Endothelial cell of umbilical vein (primary cell): ENCODE measurements around the gene C3orf49. TPM values are rescaled to one million over a fixed set of nuclear protein-coding genes. Genes with fewer than 3 reads are reported as not detected.

Source experiments
- BruUV-seq: library from RNA; stranded (reverse); fragments of 400-500 nt; replicated peaks from 2 replicates; lab custom pipeline; 2021; lab: Mats Ljungman, UMichigan
- CTCF ChIA-PET: fragments of 300-600, 350-600 bp; sonication (Branson Sonifier 250); formaldehyde crosslinking; loops from one replicate; lab custom pipeline; 2021; ENCODE audit warnings: antibody characterized with exemption, inconsistent platforms; lab: Charles Lee
- POLR2A ChIA-PET: fragments of 300-600, 350-600 bp; sonication (Branson Sonifier 250); formaldehyde crosslinking; loops from one replicate; lab custom pipeline; 2021; ENCODE audit warnings: antibody characterized with exemption, inconsistent platforms; lab: Charles Lee
- DNase-seq: peaks from one replicate; pipeline ENCODE4 v3.0.0-alpha.2; 2011; ENCODE audit warnings: low read depth, low spot score
- FAIRE-seq: peaks from 2 replicates; lab custom pipeline; 2011; peaks lifted over from hg19 to GRCh38; lab: Jason Lieb, UNC
- H2AFZ ChIP-seq: 2 replicates; pipeline ENCODE4 v1.6.0; 2012; ENCODE audit warnings: low read depth, low read length, control low read depth, inconsistent platforms
- H3K27ac ChIP-seq: 2 replicates; pipeline ENCODE4 v1.5.1; 2011; ENCODE audit warnings: low read depth, mild to moderate bottlenecking, control low read depth, low read length, moderate library complexity; ENCODE audit not compliant: insufficient read depth
- H3K27me3 ChIP-seq, 2 experiments: 2 replicates each; pipeline versions ENCODE4 v1.6.0 to v1.6.1; 2011; ENCODE audit warnings: low read length in 2 of 2, mixed read lengths in 1 of 2; ENCODE audit not compliant: control insufficient read depth in 2 of 2, insufficient read depth in 2 of 2
- H3K36me3 ChIP-seq, 2 experiments: 2 replicates in 1 of 2; 3 replicates in 1 of 2; pipeline ENCODE4 v1.5.1; 2011; ENCODE audit warnings: low read length in 2 of 2, mild to moderate bottlenecking in 1 of 2, moderate library complexity in 1 of 2; ENCODE audit not compliant: control insufficient read depth in 2 of 2, insufficient read depth in 2 of 2; ENCODE audit errors: extremely low read depth in 1 of 2
- H3K4me1 ChIP-seq: 3 replicates; pipeline ENCODE4 v1.5.1; 2011; ENCODE audit warnings: mild to moderate bottlenecking, low read length; ENCODE audit not compliant: control insufficient read depth, insufficient read depth; ENCODE audit errors: extremely low read depth
- H3K4me2 ChIP-seq: 2 replicates; pipeline ENCODE4 v1.6.1; 2011; ENCODE audit warnings: low read length, control low read depth, mixed read lengths; ENCODE audit not compliant: insufficient read depth
- H3K4me3 ChIP-seq, 3 experiments: fragments of 200-600 bp in 1 of 3; sonication (generic), shearing (Covaris generic) in 1 of 3; replicated peaks in 1 of 3; 2 replicates each; pipeline ENCODE4 v1.5.1; 2011 to 2016; ENCODE audit warnings: control low read depth in 3 of 3, low read length in 3 of 3, mild to moderate bottlenecking in 2 of 3, inconsistent platforms in 1 of 3, low read depth in 1 of 3, moderate library complexity in 1 of 3; ENCODE audit not compliant: insufficient read depth in 1 of 3
- H3K79me2 ChIP-seq: 2 replicates; pipeline ENCODE4 v1.6.0; 2012; ENCODE audit warnings: low read length, inconsistent platforms; ENCODE audit not compliant: control insufficient read depth, insufficient read depth
- H3K9ac ChIP-seq: replicated peaks from 2 replicates; pipeline ENCODE3; 2011; ENCODE audit warnings: low read length, control low read depth; ENCODE audit not compliant: insufficient read depth; ENCODE audit errors: extremely low read depth
- H3K9me1 ChIP-seq: replicated peaks from 3 replicates; pipeline ENCODE4 v1.6.0; 2011; ENCODE audit warnings: mild to moderate bottlenecking, low read length; ENCODE audit not compliant: control insufficient read depth, insufficient read depth; ENCODE audit errors: extremely low read depth
- H3K9me3 ChIP-seq: replicated peaks from 2 replicates; pipeline ENCODE4 v1.5.1; 2012; ENCODE audit warnings: low read length, inconsistent platforms; ENCODE audit not compliant: control insufficient read depth, insufficient read depth
- H4K20me1 ChIP-seq: replicated peaks from 2 replicates; pipeline ENCODE3; 2011; ENCODE audit warnings: mild to moderate bottlenecking, low read length; ENCODE audit not compliant: control insufficient read depth, insufficient read depth; ENCODE audit errors: extremely low read depth
- EZH2 ChIP-seq: IDR thresholded peaks from 2 replicates; pipeline ENCODE4 v1.6.1; 2012; ENCODE audit warnings: borderline replicate concordance, low read depth, mild to moderate bottlenecking, moderate library complexity, low read length, inconsistent platforms; ENCODE audit not compliant: severe bottlenecking
- GATA2 ChIP-seq: IDR thresholded peaks from 2 replicates; pipeline ENCODE4 v1.7.0; 2011; ENCODE audit warnings: low read depth, mild to moderate bottlenecking, moderate library complexity, mixed read lengths, low read length; ENCODE audit not compliant: insufficient read length, insufficient read depth
- JUN ChIP-seq: IDR thresholded peaks from 2 replicates; pipeline ENCODE4 v1.6.1; 2011; ENCODE audit warnings: borderline replicate concordance, low read depth; ENCODE audit not compliant: insufficient read length, insufficient read depth
- MYC ChIP-seq: IDR thresholded peaks from one replicate; pipeline ENCODE4 v1.6.1; 2011; ENCODE audit warnings: mild to moderate bottlenecking, low read depth, low read length
- POLR2A ChIP-seq: IDR thresholded peaks from 2 replicates; pipeline ENCODE4 v1.6.1; 2012; ENCODE audit warnings: low read depth, mild to moderate bottlenecking, control low read depth, low read length
- dilution Hi-C: fragments of 300-500 bp; cut with MboI; formaldehyde crosslinking; loops from one replicate; pipeline ENCODE4 v1.15.0; 2019; ENCODE audit warnings: low sequenced_read_pairs; ENCODE audit not compliant: extremely low pct_ligation_motif_present
- intact Hi-C: fragments of 100-400 bp; cut with micrococcal nuclease; formaldehyde crosslinking; loops from one replicate; pipeline ENCODE4 v1.10.0; 2022
- polyA plus RNA-seq, 4 experiments: library from polyadenylated mRNA; depleted of rRNA in 3 of 4; stranded (reverse) in 3 of 4; unstranded in 1 of 4; fragments of >200 nt; gene quantifications; 2 replicates each; pipeline versions ENCODE4 v1.2.1 to v1.2.3, GENCODE V29; 2011 to 2012; ENCODE audit warnings: missing spikeins in 1 of 4
- total RNA-seq: library from RNA; stranded (reverse); gene quantifications from 2 replicates; pipeline ENCODE4 v1.2.3, GENCODE V29; 2021

C3orf49 gene
- total and polyA plus RNA-seq, 2 donors (not counting 3 experiments of a cell fraction or from before 2014, with no cell fraction given): not detected

- FAIRE-seq: peak; percentile 42
- dilution Hi-C loops: no loop called here
- Histone ChIP-seq H3K4me1 (peaks cover 12% of the 10 kb centered on the region), H3K4me2 (no peak overlapping the region), H3K27me3 (no peaks in the 10 kb centered on the region), H4K20me1 (no peaks in the 10 kb centered on the region), H3K27ac (no peak overlapping the region), H3K36me3 (no peaks in the 10 kb centered on the region), H2AFZ (no peak overlapping the region), H3K9ac (no peak overlapping the region), H3K9me3 (no peaks in the 10 kb centered on the region), H3K79me2 (peaks cover 51% of the 10 kb centered on the region), H3K9me1 (no peaks in the 10 kb centered on the region), H3K4me3 (no peak overlapping the region)
- POLR2A ChIA-PET: no interaction called here
- no peak for TF ChIP-seq GATA2
- no peak for TF ChIP-seq EZH2
- TF ChIP-seq MYC: no peak
- TF ChIP-seq JUN: no peak
- CTCF ChIA-PET: interaction anchor here (0.6 kb wide), 1 partner anchor 21 kb away, joined by 3 read pairs; no protein-coding TSS in a partner anchor
- BruUV-seq: no TSS peak
- intact Hi-C loops: no loop called here
- no peak for DNase-seq
These were observed 36.3 kb downstream of the C3orf49 start for GRCh38 chr3:63855333-63855940.

- peak; percentile 37 for DNase-seq
- no peak overlapping the region for H3K27ac ChIP-seq
- intact Hi-C loops: no loop called here
- no peaks in the 10 kb centered on the region for H3K9me3 ChIP-seq
- TF ChIP-seq JUN: no peak
- TF ChIP-seq POLR2A: no peak
- BruUV-seq: no TSS peak
- dilution Hi-C loops: no loop called here
- H4K20me1 ChIP-seq: no peaks in the 10 kb centered on the region
- H3K4me2 ChIP-seq: peak overlapping the region; percentile 46
- CTCF ChIA-PET: no interaction called here
- H3K4me3 ChIP-seq: no peak overlapping the region
- POLR2A ChIA-PET: no interaction called here
- no peak overlapping the region for H2AFZ ChIP-seq
- H3K36me3 ChIP-seq: no peaks in the 10 kb centered on the region
- peaks cover 13% of the 10 kb centered on the region for H3K4me1 ChIP-seq
- no peaks in the 10 kb centered on the region for H3K27me3 ChIP-seq
- H3K79me2 ChIP-seq: peaks cover 66% of the 10 kb centered on the region
- no peaks in the 10 kb centered on the region for H3K9me1 ChIP-seq
- H3K9ac ChIP-seq: no peak overlapping the region
- no peak for FAIRE-seq
These were observed 38.2 kb downstream of the C3orf49 start for GRCh38 chr3:63857311-63857710.
